DMS79 (cell line): ENCODE results near the gene UCP3.
"Not testable (repeated sequence)": the region's sequence is repeated elsewhere in the genome, so short reads cannot be mapped to it uniquely, and the experiment has no call there.

ENCODE experiments used
- DNase-seq: peaks from one replicate; lab custom pipeline; 2025; lab: John Stamatoyannopoulos, UW

Gene UCP3

DNA sequence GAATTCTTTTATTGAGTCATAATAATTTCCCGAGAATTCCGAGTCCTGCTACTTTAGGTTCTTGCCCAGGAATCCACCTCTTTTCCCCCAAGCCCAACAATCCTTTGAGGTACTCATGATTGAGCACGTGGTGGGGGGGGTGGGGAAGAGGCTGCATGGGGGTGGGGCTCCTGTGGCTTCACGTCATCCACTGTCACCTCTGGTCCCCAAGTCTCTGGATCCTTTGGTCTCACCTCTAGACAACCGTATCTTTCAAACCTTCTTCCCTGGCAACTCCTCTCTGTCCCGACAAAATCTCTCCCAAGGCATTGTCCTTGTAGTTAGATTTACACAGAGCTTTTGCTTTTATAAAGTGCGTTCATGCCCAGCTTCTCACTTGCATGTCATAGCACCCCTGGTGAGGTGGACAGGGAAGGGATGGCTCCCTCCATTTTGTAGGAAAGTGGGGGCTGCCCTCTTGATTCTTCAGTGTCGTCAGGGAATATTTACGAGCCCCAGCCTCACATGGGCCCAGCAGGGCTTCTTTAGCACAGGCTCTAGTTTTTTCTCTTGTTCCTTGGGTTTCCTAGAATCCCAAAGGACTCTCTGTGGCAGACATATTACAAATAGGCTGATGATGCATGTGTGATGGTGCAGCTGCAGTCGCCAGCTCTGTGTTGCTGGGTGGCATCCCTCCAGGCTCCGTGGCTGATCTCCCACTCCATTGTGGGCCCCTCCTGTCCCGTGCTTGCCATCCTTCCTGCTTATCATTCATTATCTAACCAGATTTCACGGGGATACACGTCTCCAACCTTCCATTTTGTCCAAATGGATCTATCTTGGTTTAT, 8.4 kb downstream of the UCP3 start:
- DNase-seq = no peak

DNA sequence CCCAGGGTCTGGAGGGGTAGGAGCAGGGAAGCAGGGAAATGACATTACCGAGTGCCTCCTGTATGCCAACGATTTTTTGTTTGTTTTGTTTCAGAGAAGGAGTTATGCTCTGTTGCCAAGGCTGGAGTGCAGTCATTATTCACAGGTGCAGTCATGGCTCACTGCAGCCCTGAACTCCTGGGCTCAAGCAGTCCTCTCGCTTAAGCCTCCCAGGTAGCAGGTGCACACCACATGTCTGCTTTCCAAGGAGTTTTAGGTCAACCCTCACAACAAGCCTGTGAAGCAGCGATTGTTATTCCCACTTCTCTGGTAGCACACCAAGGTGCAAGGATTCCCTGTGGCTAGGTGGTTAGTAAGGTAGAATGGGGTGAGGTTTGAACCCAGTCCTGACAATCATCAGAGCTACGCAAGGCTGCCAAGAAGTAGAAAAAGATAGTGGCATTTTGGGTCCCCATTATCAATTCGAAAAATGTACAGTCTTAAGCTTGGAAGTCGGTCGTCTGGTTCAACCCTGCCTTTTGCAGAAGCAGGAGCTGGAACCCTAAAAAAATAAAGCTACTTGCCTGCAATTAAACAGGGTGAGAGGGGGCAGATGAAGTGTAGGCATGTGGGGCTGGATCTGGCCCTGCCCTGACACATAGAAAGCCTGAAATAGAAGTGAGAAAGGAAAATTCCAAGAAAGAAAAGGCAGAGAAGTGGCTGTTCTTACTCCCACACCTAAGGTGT, 9.1 kb downstream of the UCP3 start:
- peak; percentile 91 for DNase-seq

DNA sequence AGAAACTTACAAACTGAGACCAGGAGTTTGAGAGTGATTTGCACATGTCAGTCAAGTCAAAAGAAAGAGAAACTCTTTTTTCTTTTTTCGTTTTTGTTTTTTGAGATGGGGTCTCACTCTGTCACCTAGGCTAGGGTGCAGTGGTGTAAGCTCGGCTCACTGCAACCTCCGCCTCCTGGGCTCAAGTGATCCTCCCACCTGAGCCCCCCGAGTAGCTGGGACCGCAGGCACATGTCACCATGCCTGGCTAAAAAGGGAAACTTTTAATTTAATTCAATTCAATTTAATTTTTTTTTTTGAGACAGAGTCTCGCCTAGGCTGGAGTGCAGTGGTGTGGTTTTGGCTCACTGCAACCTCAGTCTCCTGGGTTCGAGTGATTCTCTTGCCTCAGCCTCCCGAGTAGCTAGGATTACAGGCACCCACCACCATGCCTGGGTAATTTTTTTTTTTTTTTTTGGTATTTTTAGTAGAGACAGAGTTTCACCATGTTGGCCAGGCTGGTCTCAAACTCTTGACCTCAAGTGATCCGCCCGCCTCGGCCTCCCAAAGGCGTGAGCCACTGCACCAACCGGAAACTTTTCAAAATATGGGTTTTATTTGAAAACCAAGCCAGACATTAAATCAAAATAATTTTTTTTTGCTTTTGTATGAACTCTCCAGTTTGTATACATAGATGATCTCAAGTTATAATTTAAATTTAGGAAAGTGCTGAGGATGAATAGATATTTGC, 9.9 kb downstream of the UCP3 start:
- DNase-seq = no peak

DNA sequence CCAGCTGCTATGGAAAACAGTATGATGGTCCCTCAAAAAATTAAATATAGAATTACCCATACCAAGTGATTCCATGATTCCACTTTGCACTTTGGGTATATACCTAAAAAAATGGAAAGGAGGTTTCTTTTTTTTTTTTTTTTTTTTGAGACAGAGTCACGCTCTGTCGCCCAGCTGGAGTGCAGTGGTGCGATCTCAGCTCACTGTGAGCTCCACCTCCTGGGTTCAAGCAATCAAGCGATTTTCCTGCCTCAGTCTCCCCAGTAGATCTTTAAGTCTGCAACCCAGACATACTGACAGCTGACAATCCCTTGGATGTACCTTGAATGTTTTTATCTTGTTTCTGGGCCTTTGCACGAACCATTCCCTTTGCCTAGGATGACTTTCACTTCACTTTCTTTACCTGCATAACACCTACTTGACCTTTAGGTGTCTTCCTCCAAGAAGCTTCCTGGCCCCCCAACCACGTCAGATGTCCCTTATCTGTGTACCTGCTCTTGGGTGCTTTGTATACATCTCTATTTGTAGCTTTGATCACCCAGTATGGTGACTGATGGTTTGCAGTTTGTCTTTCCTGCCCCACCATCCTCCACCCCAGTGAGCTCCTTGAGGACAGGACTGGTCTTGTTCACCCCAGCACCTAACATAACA, 11.6 kb downstream of the UCP3 start:
- DNase-seq = no peak

DNA sequence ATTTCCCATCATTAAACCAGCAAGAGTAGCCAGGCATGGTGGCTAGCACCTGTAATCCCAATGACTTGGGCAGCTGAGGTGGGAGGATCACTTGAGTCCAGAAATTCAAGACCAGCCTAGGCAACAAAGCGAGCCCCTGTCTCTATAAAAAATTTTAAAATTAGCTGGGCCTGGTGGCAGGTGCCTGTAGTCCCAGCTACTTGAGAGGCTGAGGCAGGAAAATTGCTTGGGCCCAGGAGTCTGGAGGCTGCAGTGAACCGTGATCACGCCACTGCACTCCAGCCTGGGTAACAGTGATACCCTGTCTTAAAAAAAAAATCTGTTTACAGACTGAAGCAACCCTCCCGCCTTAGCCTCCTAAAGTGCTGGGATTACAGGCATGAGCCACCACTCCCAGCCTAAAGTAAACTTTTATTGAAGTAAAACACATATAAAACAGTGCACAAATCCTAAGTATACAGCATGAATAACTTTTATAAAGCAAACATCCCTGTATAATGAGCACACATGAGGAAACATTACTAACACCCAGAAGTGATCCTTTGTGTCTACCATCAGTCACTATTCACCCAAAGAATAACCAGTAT, 12.6 kb downstream of the UCP3 start:
- peak; percentile 41 for DNase-seq

GRCh38 chr11:73995731-73996130, 13.2 kb downstream of the UCP3 start:
- no peak for DNase-seq

- DNase-seq = no peak
These were observed 13.6 kb downstream of the UCP3 start for GRCh38 chr11:73995247-73995646.

DNA sequence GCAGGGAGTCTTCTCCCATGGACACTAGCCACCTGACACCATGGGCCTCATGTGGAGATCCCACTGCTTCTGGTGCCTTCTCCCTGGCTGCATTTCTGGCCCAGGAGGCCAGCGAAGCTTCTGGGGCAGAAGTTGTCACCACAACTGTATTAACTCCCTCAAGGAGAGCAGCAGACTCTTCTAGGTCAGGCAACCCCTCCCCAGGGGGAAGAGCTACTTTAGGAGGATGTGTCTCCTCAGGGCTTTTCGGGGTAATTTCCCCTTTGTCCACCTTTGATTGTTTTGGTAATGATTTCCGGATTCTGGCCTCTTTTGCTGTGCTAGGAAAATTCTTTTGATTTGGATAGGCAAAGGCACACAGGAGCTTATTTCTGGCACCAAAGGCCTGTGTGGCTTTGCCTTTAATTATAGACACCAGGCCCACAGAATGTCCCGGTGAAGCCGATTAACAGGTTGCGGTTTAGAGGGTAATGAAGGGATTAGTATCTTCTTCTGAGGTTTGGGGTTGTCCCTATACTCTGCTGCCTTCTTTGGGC, 17.3 kb downstream of the UCP3 start:
- no peak for DNase-seq

DNA sequence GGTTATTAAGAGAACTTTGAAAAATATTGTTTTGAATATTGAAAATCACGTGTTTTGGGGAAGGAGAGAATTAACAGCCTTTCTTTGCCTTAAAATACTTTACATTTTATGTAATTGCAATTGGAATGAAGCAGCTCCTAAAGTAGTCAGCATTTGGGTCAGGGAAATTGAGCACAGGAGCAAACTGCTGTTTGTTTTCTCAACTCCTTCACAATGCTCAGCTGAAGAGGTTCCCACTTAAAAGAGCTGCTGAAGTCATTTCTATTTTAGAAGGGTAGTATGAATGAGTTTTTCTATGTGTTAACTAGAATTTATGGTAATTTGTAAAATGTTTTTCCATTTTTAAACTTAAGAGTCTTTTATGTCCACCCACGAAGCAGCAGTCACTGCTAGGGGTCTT, 18.2 kb downstream of the UCP3 start:
- peak; percentile 57 for DNase-seq

GRCh38 chr11:73989156-73989555, 19.7 kb downstream of the UCP3 start:
- DNase-seq = no peak

DNA sequence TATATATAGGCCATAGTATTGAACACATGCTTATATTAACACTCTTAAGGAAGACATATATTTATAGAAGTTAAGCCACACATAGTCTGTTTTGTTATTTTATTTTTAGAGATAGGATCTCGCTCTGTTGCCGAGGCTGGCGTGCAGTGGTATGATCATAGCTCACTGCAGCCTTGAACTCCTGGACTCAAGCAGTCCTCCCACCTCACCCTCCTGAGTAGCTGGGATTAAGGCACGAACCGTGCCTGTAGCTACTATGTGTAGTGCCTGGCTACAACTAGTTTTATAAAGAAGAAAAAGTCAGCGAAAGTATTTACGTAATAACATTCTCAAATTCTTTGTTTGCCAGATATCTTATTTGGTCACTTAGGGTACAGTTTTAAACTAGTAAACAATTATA, 20.7 kb downstream of the UCP3 start:
- DNase-seq = no peak

DNA sequence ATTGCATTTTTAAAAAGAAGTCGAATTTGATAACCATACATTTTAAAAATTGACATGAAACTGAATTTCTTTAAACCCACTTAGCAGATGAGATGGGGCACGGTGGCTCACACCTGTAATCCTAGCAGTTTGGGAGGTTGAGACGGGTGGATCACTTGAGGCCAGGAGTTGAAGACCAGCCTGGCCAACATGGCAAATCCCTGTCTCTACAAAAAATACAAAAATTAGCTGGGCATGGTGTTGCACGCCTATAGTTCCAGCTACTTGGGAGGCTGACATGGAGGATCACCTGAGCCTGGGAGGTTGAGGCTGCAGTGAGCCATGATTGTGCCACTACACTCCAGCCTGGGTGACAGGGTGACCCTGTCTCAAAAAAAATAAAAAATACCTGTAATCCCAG, 23.2 kb downstream of the UCP3 start:
- not testable (repeated sequence) for DNase-seq

DNA sequence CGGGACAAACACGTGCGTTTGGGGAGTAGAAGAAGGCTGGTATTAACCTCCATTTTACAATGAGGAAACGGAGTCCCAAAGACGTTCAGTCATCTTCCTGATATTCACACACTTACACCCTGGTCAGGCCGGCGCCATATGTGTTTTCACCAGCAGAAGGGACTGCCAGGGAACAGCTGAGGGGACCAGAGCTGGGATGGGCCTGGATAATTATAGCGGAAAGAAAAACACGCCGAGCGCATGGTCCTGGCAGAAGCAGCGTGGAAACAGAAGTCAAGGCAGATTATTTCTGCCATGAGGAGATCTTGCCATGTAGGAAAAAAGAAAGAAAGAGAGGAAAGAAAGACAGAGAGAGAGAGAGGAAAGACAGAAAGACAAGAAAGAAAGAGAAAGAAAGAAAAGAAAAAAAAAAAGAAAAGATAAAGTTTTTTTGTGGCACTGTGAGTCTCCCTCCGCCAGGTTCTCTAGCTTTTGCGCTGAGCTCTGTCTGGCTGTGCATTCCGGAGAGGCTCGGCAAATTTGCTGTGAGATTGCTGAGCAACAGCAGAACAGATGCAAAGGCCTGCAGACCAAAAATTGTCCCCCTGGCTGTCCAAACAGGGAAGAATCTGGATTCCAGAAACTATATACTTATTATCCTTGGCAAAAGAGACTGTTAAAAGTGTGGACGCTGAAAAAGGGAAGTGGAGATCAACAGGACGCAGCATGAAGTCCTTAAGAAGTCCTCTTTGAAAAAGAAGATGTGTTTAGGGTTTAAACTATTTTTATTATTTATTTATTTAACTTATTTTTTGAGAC, 24.9 kb downstream of the UCP3 start:
- DNase-seq = no peak

DNA sequence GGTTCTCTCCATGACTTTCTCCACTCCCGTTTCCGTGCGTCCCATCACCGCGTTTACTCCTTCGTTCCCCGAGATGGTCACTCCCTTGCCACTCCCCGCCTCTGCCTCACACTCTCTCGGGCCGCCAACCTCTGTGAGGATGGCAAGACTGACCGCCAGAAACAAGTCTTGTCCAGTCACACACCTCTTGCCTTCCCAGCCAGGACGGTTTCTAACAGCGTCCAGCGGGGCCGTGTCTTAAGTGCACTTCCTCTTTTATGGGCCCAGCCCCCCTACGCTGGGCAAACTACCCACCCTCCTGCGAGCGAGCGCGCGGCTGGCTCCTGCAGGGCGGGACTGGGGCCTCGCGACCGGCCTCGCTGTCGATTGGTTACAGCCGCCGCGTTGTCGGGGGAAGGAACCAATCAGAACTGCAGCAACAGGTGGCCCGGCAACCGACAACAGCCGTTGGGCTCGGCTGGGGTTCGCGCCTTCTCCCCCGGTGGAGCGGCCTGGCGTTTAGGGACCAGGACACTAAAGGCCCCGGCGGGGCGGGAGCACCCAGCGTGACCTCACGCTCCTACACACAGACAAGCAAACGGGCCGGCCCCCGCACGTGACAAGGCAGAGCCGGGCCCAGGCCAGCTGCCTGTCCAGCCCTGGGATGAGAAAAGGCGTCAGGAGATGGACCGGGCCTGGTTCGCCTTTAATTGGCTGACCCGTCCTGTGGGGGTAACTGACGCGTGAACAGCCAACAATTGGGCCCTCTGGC, 25.7 kb downstream of the UCP3 start:
- peak; percentile 97 for DNase-seq

GRCh38 chr11:73982595-73982989, 26.3 kb downstream of the UCP3 start, which contains the start of gene UCP2:
Gene UCP2 (minus strand): TSS chr11:73982843. CDS start chr11:73978378, 4,465 bp downstream.
- peak; percentile 93 for DNase-seq

GRCh38 chr11:73981051-73981805, 27.7 kb downstream of the UCP3 start:
- no peak for DNase-seq

- DNase-seq = no peak
These were observed 28.6 kb downstream of the UCP3 start for GRCh38 chr11:73980001-73980961.

DNA sequence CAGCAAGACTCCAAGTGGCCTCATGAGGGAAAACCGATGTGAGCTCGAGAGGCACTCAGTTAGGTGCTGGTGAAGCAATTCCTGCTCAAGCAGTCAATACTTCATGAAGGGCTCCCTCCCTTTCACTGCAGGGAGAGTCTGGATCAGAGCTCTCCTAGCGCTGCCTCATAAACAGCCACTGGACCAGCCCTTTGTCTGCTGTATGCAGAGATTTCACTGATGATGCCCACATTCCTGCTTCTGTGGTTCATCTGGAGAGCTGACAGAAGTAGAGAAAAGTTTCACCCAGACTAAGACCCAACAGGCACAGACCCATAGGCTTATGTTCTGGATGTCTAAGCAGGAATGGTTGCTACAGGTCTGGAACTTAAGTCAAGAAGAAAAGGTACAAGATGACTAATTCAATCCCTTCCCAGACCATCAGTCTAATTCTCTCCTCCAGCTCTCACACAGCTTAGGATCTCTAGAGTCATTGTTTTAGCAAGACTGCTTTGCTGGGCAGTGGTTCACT, 30.3 kb downstream of the UCP3 start:
- DNase-seq = no peak
